GM18861 (cell line): ENCODE results near the gene RNF14.
"Not testable (repeated sequence)": the region's sequence is repeated elsewhere in the genome, so short reads cannot be mapped to it uniquely, and the experiment has no call there.

Experiments
- ATAC-seq: cut with Tn5 transposase; IDR thresholded peaks from one replicate; pipeline ENCODE4 v1.9.1; 2021; ENCODE audit not compliant: unreplicated experiment

The RNF14 gene

GRCh38 chr5:141968914-141969608, at the start of gene RNF14:
Gene RNF14, plus strand, starts transcription at chr5:141969105. Its CDS starts 4,484 bp downstream, at chr5:141973589.
- peak; percentile 82 for ATAC-seq

- no peak for ATAC-seq
Observed at GRCh38 chr5:141919218-141920119, 49.4 kb upstream of the RNF14 start.

GRCh38 chr5:141920771-141921170, 48.1 kb upstream of the RNF14 start:
- ATAC-seq, result no peak

GRCh38 chr5:141922827-141923447, 46.0 kb upstream of the RNF14 start:
- ATAC-seq, result not testable (repeated sequence)

GRCh38 chr5:141923448-141924313, 45.2 kb upstream of the RNF14 start, which contains the start of gene DELE1:
Gene DELE1, plus strand, starts transcription at chr5:141923871. Its CDS starts 71 bp downstream, at chr5:141923942.
- peak; percentile 92 for ATAC-seq

- ATAC-seq, result no peak
Observed at GRCh38 chr5:141926434-141926833, 42.5 kb upstream of the RNF14 start.

GRCh38 chr5:141928051-141928450, 40.9 kb upstream of the RNF14 start:
- no peak for ATAC-seq

- no peak for ATAC-seq
Observed at GRCh38 chr5:141929398-141930058, 39.4 kb upstream of the RNF14 start.

GRCh38 chr5:141931694-141932093, 37.2 kb upstream of the RNF14 start:
- no peak for ATAC-seq

- no peak for ATAC-seq
Observed at GRCh38 chr5:141933151-141933550, 35.8 kb upstream of the RNF14 start.

GRCh38 chr5:141934099-141934844, 34.6 kb upstream of the RNF14 start:
- no peak for ATAC-seq

- ATAC-seq, result no peak
Observed at GRCh38 chr5:141935538-141935937, 33.4 kb upstream of the RNF14 start.

GRCh38 chr5:141940695-141941271, 28.1 kb upstream of the RNF14 start:
- no peak for ATAC-seq

- ATAC-seq, result no peak
Observed at GRCh38 chr5:141941307-141941706, 27.6 kb upstream of the RNF14 start.

- ATAC-seq, result no peak
Observed at GRCh38 chr5:141941779-141942178, 27.1 kb upstream of the RNF14 start.

GRCh38 chr5:141942185-141942857, 26.6 kb upstream of the RNF14 start:
- no peak for ATAC-seq

- no peak for ATAC-seq
Observed at GRCh38 chr5:141944076-141944475, 24.8 kb upstream of the RNF14 start.

GRCh38 chr5:141945511-141946051, 23.3 kb upstream of the RNF14 start:
- no peak for ATAC-seq
